ENCODE results near the gene PACSIN3.

DNA sequence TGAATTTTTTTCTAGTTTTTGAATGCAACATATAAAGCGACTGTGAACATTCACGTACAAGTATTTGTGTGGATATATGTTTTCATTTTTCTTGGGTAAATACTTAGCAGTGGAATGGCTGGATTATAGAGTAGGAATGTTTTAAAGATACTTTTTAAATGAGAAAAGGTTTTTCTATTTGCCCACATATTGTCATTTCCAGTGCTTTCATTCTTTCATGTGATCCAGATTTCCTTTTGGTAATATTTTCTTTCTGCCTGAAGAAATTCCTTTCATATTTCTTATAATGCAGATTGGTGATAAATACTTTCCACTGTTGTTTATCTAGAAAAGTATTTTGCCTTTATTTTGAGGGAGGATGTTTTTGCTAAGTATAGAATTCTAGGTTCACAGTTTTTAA, 36.5 kb upstream of the PACSIN3 start:
- TF ChIP-seq POLR2A (IDR thresholded peaks at IDR 0.05) (no peak), CTCF (IDR thresholded peaks at IDR 0.05) (no peak)
